ENCODE results near the gene SFXN2.
A peak's percentile ranks its signal among the peaks of the same experiment; 100 is the strongest.

The SFXN2 gene

DNA sequence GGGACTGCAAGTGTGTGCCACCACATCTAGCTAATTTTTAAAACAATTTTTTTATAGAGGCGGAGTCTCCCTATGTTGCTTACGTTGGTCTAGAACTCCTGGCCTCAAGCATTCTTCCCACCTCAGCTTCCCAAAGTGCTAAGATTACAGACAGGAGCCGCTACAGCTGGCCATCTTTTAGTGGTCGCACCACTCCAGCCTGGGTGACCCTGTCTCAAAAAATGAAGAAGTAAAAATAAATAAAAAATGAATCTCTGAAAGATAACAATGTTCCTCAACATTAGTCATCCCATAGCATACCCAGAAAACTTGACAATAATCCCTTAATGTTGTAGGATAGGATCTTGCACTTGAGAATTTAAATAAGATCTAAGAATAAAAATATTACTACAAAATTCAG lies 47.5 kb downstream of the SFXN2 start:
- no peak for DNase-seq (ENCODE audit: insufficient read length)
- TF ChIP-seq TAF1 (IDR thresholded peaks at IDR 0.05; ENCODE audit: borderline replicate concordance, low read depth, low read length) (no peak), POLR2A (IDR thresholded peaks at IDR 0.05; ENCODE audit: low read depth, low read length) (no peak), POLR2AphosphoS5 (IDR thresholded peaks at IDR 0.05; ENCODE audit: low read depth, low read length) (no peak)
- FAIRE-seq = no peak

DNA sequence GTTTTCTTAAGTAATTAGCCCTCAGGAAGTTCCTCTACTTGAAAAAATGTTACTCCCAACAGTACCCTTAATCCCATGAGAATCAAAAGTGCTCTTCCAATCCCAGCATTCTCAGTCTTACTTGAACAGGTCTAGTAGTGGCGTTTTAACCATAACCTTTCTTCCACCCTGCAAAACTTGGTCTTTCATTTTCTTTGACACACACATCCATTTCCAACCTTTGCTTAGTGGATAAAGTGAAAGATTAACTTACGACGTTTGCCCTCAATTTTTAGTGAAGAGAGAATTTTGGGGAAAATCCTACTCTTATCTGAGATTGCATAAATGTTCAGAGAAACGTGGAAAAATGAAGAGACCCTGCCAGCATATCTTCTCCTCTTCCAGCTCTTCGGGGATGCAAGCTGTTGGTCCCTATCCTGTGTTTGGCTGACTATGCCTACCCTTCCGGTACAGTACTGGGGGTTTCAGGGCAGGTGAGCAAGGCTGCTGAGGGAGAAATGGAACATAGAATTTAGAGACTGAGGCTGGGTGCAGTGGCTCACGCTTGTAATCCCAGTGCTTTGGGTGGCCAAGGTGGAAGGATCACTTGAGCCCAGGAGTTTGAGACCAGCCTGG lies 48.1 kb downstream of the SFXN2 start:
- FAIRE-seq (no peak), DNase-seq (ENCODE audit: insufficient read length) (no peak)
- no peak for TF ChIP-seq TAF1 (IDR thresholded peaks at IDR 0.05; ENCODE audit: borderline replicate concordance, low read depth, low read length)
- no peak for TF ChIP-seq POLR2AphosphoS5 (IDR thresholded peaks at IDR 0.05; ENCODE audit: low read depth, low read length)
- no peak for TF ChIP-seq POLR2A (IDR thresholded peaks at IDR 0.05; ENCODE audit: low read depth, low read length)

GRCh38 chr10:102763037-102763607 lies 48.7 kb downstream of the SFXN2 start:
- TF ChIP-seq TAF1 (IDR thresholded peaks at IDR 0.05; ENCODE audit: borderline replicate concordance, low read depth, low read length) = no peak
- DNase-seq (ENCODE audit: insufficient read length) (no peak), FAIRE-seq (no peak)

GRCh38 chr10:102764470-102765161 lies 50.2 kb downstream of the SFXN2 start:
- no peak for TF ChIP-seq POLR2A (IDR thresholded peaks at IDR 0.05; ENCODE audit: low read depth, low read length)
- TF ChIP-seq TAF1 (IDR thresholded peaks at IDR 0.05; ENCODE audit: borderline replicate concordance, low read depth, low read length) = no peak
- TF ChIP-seq POLR2AphosphoS5 (IDR thresholded peaks at IDR 0.05; ENCODE audit: low read depth, low read length) = no peak
- FAIRE-seq (no peak), DNase-seq (ENCODE audit: insufficient read length) (no peak)

GRCh38 chr10:102765336-102765735 lies 50.9 kb downstream of the SFXN2 start:
- FAIRE-seq (no peak), DNase-seq (ENCODE audit: insufficient read length) (no peak)
- TF ChIP-seq POLR2A (IDR thresholded peaks at IDR 0.05; ENCODE audit: low read depth, low read length) (no peak), POLR2AphosphoS5 (IDR thresholded peaks at IDR 0.05; ENCODE audit: low read depth, low read length) (no peak), TAF1 (IDR thresholded peaks at IDR 0.05; ENCODE audit: borderline replicate concordance, low read depth, low read length) (no peak)

- no peak for FAIRE-seq
- DNase-seq (ENCODE audit: insufficient read length) = no peak
- TF ChIP-seq POLR2A (IDR thresholded peaks at IDR 0.05; ENCODE audit: low read depth, low read length) (no peak), POLR2AphosphoS5 (IDR thresholded peaks at IDR 0.05; ENCODE audit: low read depth, low read length) (no peak), TAF1 (IDR thresholded peaks at IDR 0.05; ENCODE audit: borderline replicate concordance, low read depth, low read length) (no peak)
Observed at GRCh38 chr10:102767428-102768160, 53.2 kb downstream of the SFXN2 start.

- FAIRE-seq (no peak), DNase-seq (ENCODE audit: insufficient read length) (no peak)
- TF ChIP-seq POLR2AphosphoS5 (IDR thresholded peaks at IDR 0.05; ENCODE audit: low read depth, low read length) = no peak
- no peak for TF ChIP-seq POLR2A (IDR thresholded peaks at IDR 0.05; ENCODE audit: low read depth, low read length)
- TF ChIP-seq TAF1 (IDR thresholded peaks at IDR 0.05; ENCODE audit: borderline replicate concordance, low read depth, low read length) = no peak
Observed at GRCh38 chr10:102769375-102770107, 55.1 kb downstream of the SFXN2 start.

- no peak for FAIRE-seq
- no peak for DNase-seq (ENCODE audit: insufficient read length)
- TF ChIP-seq TAF1 (IDR thresholded peaks at IDR 0.05; ENCODE audit: borderline replicate concordance, low read depth, low read length) (no peak), POLR2A (IDR thresholded peaks at IDR 0.05; ENCODE audit: low read depth, low read length) (no peak), POLR2AphosphoS5 (IDR thresholded peaks at IDR 0.05; ENCODE audit: low read depth, low read length) (no peak)
Observed at GRCh38 chr10:102770108-102770482, 55.7 kb downstream of the SFXN2 start.

DNA sequence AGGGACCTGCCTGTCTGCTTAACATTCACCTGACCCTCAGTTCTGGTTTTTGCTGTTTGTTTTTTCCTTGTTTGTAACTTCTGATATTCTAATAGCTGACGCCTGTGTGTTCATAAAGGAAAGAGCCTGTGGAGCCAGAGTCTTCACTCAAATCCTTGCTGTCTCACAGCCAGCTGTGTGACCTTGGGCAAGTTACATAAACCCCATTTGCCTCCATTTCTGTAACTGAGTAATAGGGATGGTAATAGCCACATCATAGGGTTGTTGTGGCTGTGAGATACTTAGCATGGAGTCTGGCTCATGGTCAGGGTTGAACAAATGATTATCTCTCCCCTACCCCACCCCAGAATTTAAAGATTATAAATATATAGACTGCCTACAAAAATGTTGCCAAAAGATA lies 56.4 kb downstream of the SFXN2 start:
- no peak for TF ChIP-seq TAF1 (IDR thresholded peaks at IDR 0.05; ENCODE audit: borderline replicate concordance, low read depth, low read length)
- no peak for TF ChIP-seq POLR2AphosphoS5 (IDR thresholded peaks at IDR 0.05; ENCODE audit: low read depth, low read length)
- no peak for TF ChIP-seq POLR2A (IDR thresholded peaks at IDR 0.05; ENCODE audit: low read depth, low read length)
- DNase-seq (ENCODE audit: insufficient read length) = no peak
- FAIRE-seq = no peak

- TF ChIP-seq POLR2A (IDR thresholded peaks at IDR 0.05; ENCODE audit: low read depth, low read length) (no peak), POLR2AphosphoS5 (IDR thresholded peaks at IDR 0.05; ENCODE audit: low read depth, low read length) (no peak), TAF1 (IDR thresholded peaks at IDR 0.05; ENCODE audit: borderline replicate concordance, low read depth, low read length) (no peak)
- DNase-seq (ENCODE audit: insufficient read length) (no peak), FAIRE-seq (no peak)
Observed at GRCh38 chr10:102773320-102773719, 58.9 kb downstream of the SFXN2 start.

DNA sequence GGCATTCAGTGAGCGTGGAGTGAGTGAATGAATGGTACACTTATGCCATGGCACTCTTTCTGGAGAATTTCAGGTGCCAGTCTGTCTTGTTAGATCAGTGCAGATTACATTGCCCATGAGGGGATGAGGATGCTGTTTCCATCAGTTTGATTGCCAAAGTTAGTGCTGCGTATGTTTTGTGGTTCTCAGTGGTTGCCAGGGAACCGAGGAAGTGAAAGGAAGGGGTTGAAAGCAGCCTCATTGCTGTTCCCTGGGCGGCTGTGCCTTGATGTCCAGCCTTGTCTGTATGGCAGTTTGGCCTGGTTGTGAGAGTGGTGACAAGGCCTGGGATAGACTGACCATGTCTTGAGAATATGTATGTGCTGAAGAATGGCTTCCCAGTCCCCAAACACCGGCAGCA lies 59.5 kb downstream of the SFXN2 start:
- no peak for TF ChIP-seq POLR2A (IDR thresholded peaks at IDR 0.05; ENCODE audit: low read depth, low read length)
- no peak for TF ChIP-seq TAF1 (IDR thresholded peaks at IDR 0.05; ENCODE audit: borderline replicate concordance, low read depth, low read length)
- no peak for TF ChIP-seq POLR2AphosphoS5 (IDR thresholded peaks at IDR 0.05; ENCODE audit: low read depth, low read length)
- peak; percentile 21 for FAIRE-seq
- no peak for DNase-seq (ENCODE audit: insufficient read length)

Measured in GM12892 (cell line).